Large intestine (tissue), 3 donors: ENCODE measurements around the gene CATSPER1. TPM values are rescaled to one million over a fixed set of nuclear protein-coding genes. Genes with fewer than 3 reads are reported as not detected.

ENCODE experiments used
- DNase-seq, 2 donors: peaks; one replicate each; pipeline versions ENCODE4 v3.0.0 to v3.0.0-alpha.2; 2013
- H3K27ac ChIP-seq: one replicate; pipeline ENCODE4 v1.5.1; 2013; ENCODE audit warnings: low read length
- H3K27me3 ChIP-seq: 2 replicates; pipeline ENCODE4 v1.6.1; 2013; ENCODE audit warnings: low read length; ENCODE audit not compliant: control insufficient read depth, insufficient read depth
- H3K36me3 ChIP-seq: 2 replicates; pipeline ENCODE4 v1.6.1; 2013; ENCODE audit warnings: low read length; ENCODE audit not compliant: control insufficient read depth, insufficient read depth
- H3K4me1 ChIP-seq: one replicate; pipeline ENCODE4 v1.6.1; 2013; ENCODE audit warnings: low read length; ENCODE audit not compliant: control insufficient read depth, insufficient read depth
- H3K4me3 ChIP-seq: one replicate; pipeline ENCODE4 v1.5.1; 2013; ENCODE audit warnings: low read length
- H3K9me3 ChIP-seq: one replicate; pipeline ENCODE4 v1.6.1; 2013; ENCODE audit warnings: mild to moderate bottlenecking, low read depth, low read length, moderate library complexity; ENCODE audit not compliant: control insufficient read depth
- WGBS: methylation state at CpG from one replicate; pipeline ENCODE4 v1.1.5; 2013; ENCODE audit warnings: low lambda C conversion rate; ENCODE audit not compliant: insufficient coverage; 5-methylcytosine and 5-hydroxymethylcytosine counted together
- polyA plus RNA-seq: library from polyadenylated mRNA; unstranded; fragments of 120-200 nt; gene quantifications from one replicate; pipeline ENCODE4 v1.2.1, GENCODE V29; 2013

The CATSPER1 gene
- polyA plus RNA-seq, 1 donor: not detected

DNA sequence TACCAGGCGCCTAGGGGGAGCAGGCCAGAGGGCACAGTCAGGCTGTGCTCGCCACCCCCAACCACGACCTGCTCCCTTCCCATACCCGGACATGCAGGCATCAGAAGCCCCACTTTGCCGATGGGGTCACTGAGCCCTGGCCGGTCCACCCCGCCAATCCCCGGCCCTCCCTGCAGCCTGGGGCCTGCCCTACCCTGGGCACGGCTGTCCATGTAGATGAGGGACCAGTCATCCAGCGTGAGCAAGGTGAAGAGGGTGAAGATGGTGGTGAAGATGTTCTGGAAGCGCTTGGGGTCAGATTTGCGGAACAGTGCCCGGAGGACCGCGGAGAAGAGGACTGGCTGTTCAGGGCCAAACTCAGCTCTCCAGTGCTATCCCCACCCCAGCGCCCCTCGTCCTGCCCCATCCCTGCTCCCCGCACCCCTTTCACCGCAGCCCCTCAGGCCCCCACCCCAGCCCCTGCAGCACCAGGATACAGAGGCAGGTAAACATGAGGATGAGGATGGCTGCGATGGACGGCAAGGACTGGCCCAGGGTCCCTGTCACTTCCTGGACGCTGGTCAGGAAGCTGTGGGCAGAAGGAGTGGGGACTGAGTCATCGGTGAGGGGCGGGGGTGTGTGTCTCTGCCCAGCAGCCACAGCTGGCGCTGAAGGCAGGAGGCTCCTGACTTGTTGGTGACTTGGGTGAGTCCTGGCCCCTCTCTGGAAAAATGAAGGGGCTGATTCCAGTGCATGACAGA lies 5.5 kb downstream of the CATSPER1 start:
- Histone ChIP-seq H3K9me3 (no peaks in the 10 kb centered on the region), H3K4me3 (no peak overlapping the region), H3K36me3 (no peaks in the 10 kb centered on the region), H3K27me3 (peaks cover 11% of the 10 kb centered on the region), H3K27ac (no peak overlapping the region), H3K4me1 (peaks cover 5% of the 10 kb centered on the region)
- DNase-seq: no peak
- WGBS: no CpG with 5 or more reads among the region's 25 CpGs

DNA sequence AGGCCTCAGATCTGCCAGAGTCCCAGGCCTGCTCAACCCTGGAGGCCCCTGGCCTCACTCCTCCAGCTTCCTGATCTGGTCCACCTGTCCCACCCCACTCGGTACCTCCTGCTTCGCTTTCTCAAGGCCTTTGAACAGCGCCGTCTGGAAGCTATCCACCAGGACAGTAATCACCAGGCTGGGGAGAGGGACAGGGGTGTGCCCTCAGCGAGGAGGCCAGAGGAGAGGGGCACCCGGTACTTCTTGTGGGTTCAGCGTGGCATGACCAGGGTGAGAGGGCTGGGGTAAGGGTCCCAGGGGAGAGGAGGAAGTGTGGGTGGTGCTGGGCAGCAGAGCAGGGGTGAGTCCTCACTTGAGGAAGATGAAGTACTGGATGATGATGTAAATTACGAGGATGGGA lies 6.1 kb downstream of the CATSPER1 start:
- WGBS: no CpG with 5 or more reads among the region's 8 CpGs
- peaks cover 5% of the 10 kb centered on the region for H3K4me1 ChIP-seq
- peaks cover 11% of the 10 kb centered on the region for H3K27me3 ChIP-seq
- no peak overlapping the region for H3K4me3 ChIP-seq
- no peaks in the 10 kb centered on the region for H3K36me3 ChIP-seq
- no peak for DNase-seq
- no peak overlapping the region for H3K27ac ChIP-seq
- no peaks in the 10 kb centered on the region for H3K9me3 ChIP-seq

DNA sequence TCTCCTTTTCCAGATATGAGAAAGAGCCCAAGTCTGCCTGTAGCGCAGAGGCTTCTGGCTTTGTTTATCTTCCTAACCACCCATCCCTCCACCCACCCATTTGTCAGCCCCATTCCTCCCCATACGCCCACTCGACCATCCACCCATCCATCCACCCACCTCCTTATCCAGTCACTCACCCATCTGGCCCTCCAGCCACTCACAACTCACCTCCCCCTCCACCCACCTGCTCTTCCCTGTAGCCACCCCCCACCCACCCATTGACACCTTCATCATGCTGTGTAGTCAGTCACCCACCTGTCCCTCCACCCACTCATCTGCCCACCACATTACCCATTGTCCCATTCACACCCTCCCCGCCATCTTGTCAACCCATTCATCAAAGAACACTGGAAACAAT lies 9.0 kb downstream of the CATSPER1 start:
- no peak for DNase-seq
- H3K27ac ChIP-seq: no peak overlapping the region
- H3K4me1 ChIP-seq: peaks cover 2% of the 10 kb centered on the region
- WGBS: no CpG with 5 or more reads among the region's 4 CpGs
- H3K4me3 ChIP-seq: no peak overlapping the region
- peaks cover 18% of the 10 kb centered on the region for H3K27me3 ChIP-seq
- H3K36me3 ChIP-seq: no peaks in the 10 kb centered on the region
- H3K9me3 ChIP-seq: no peaks in the 10 kb centered on the region

DNA sequence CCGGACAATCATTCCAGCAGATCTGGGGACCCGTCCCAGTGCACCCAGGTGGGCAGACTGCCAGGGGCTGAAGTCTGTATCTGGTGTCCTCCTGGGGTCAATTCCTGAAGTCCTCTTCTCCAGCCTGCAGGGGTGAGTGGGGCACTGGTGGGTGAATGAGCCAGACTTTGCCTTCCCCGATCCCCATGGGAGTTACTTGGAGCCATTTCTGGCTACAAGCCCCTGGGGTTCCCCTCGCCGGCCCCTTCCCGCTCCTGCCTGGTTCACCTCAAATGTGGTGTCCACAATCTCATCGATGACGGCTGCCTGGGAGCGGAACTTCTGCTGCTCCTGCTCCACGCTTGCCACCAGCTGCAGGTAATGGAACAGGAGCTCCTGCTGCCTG lies 9.5 kb downstream of the CATSPER1 start:
- Histone ChIP-seq H3K4me1 (no peaks in the 10 kb centered on the region), H3K36me3 (no peaks in the 10 kb centered on the region), H3K4me3 (no peak overlapping the region), H3K27ac (no peak overlapping the region), H3K9me3 (no peaks in the 10 kb centered on the region), H3K27me3 (peaks cover 24% of the 10 kb centered on the region)
- DNase-seq: no peak
- no CpG with 5 or more reads among the region's 10 CpGs for WGBS

DNA sequence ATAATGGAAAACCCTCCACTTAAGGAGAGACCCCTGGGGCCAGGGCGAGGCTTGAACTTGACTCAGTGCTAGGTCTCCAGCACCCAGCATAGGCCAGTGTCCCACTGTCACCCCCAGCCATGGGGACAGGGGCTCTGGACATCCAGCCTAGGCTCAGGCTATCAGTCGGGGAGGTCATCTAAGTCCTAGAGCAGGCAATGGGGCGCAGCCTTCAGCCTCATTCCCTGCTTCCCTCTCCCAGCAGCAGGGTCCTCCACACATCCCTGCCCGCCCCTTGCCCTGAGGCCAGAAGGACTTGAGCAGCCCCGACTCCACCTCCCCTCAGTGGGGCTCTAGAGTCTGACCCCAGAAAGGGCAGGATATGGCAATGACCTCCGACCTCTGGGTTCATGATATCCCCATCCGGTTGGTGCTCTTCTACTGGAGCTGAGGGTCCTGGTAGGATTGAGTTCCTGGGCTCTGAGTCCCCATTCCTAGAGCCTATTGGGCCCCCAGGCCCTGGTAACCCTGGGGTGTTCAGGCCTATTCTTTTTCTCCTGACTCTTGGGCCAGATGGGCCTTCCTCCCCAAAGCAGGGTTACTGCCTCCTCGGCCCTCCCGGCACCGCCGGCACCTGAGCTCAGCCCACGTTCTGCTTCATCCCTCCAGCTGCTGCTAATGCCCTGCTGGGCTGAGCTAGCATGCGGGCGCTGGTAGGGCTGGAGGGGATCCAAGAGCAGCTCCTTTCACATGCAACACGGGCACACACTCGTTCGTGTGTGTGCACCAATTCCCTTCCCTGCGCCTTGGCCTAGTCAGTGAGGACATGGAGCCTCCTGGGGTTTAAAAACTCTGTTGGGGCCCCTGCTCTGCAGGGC lies 10.1 kb downstream of the CATSPER1 start:
- H3K27me3 ChIP-seq: peaks cover 28% of the 10 kb centered on the region
- no peak for DNase-seq
- no peaks in the 10 kb centered on the region for H3K9me3 ChIP-seq
- H3K36me3 ChIP-seq: no peaks in the 10 kb centered on the region
- no peak overlapping the region for H3K4me3 ChIP-seq
- H3K27ac ChIP-seq: no peak overlapping the region
- no CpG with 5 or more reads among the region's 18 CpGs for WGBS
- no peaks in the 10 kb centered on the region for H3K4me1 ChIP-seq

DNA sequence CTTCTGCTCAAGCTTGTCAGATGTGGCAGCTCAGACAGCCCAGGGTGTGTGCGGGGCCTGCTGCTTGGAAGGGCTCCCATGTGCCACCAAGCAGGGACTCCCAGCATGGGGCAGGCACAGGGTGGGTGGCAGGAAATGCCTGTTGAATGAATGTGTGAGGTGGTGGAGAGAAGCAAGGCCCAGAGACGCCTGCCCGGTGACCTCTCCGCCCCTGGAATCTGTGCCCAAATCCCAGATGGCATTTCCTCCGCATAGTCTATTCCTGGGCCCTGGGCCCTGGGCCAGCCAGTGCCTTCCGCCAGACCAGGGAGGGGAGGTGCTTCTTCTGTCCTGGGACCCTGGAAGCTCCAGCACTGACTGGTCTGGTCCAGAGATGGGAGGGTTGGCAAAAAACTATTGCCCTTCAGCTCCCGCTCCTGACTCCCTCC lies 10.8 kb downstream of the CATSPER1 start:
- Histone ChIP-seq H3K27me3 (peaks cover 35% of the 10 kb centered on the region), H3K4me3 (no peak overlapping the region), H3K27ac (no peak overlapping the region), H3K4me1 (no peaks in the 10 kb centered on the region), H3K9me3 (no peaks in the 10 kb centered on the region), H3K36me3 (no peaks in the 10 kb centered on the region)
- no CpG with 5 or more reads among the region's 7 CpGs for WGBS
- no peak for DNase-seq

DNA sequence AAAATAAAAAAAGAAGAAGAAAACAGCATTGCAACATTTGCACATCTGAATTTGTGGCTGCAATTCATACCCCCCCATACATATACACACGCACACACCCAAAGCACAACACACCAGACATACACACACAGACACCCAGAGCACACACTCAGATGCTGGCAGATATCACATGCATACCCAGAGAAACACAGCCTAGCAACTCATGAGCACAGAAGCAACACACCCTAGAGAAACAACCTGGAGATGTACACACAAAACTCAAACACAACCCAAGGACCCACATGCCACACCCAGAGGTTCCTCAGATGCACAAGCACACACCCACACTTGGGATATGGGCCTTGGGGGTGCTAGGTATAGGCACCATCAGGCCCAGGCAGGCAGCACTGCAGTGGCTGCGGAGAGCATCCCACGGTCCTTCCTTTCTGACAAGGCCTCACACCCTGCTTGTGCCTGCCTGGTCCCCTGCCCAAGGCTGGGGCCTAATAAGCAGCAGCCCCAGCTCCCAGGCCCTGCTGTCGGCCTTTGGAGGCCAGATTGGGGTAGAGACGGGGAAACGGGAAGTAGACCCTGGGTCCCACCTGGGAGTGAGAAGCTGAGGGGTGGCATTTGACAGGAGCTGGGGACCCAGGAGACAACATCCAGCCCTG lies 11.3 kb downstream of the CATSPER1 start:
- WGBS: no CpG with 5 or more reads among the region's 6 CpGs
- H3K27ac ChIP-seq: no peak overlapping the region

DNA sequence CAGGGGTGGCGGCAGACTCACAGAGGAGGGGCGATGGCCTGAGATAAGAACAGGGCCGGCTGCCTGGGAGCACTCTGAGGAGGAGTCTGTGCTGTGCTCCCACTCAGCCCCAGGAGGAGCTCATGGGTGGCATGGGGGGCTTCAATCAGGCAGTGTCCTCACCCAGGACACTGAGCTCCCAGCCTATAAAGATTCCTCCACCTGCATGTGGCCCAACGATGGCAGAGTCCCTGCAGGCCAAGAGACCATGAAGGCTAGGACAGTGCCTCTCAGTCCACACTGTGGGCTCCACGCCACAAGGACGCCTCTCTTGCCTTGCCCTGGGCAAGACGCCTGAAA lies 12.5 kb downstream of the CATSPER1 start:
- Histone ChIP-seq H3K27me3 (peaks cover 47% of the 10 kb centered on the region), H3K27ac (no peak overlapping the region), H3K4me1 (no peaks in the 10 kb centered on the region), H3K9me3 (no peaks in the 10 kb centered on the region), H3K4me3 (no peak overlapping the region), H3K36me3 (no peaks in the 10 kb centered on the region)
- 60% methylated on average over 1 of the region's 7 CpGs for WGBS
- DNase-seq: no peak

More for the DNA sequence above, 11.3 kb downstream of the CATSPER1 start:
- no peak for DNase-seq
- Histone ChIP-seq H3K36me3 (no peaks in the 10 kb centered on the region), H3K4me1 (no peaks in the 10 kb centered on the region), H3K4me3 (no peak overlapping the region), H3K27me3 (peaks cover 40% of the 10 kb centered on the region), H3K9me3 (no peaks in the 10 kb centered on the region)

DNA sequence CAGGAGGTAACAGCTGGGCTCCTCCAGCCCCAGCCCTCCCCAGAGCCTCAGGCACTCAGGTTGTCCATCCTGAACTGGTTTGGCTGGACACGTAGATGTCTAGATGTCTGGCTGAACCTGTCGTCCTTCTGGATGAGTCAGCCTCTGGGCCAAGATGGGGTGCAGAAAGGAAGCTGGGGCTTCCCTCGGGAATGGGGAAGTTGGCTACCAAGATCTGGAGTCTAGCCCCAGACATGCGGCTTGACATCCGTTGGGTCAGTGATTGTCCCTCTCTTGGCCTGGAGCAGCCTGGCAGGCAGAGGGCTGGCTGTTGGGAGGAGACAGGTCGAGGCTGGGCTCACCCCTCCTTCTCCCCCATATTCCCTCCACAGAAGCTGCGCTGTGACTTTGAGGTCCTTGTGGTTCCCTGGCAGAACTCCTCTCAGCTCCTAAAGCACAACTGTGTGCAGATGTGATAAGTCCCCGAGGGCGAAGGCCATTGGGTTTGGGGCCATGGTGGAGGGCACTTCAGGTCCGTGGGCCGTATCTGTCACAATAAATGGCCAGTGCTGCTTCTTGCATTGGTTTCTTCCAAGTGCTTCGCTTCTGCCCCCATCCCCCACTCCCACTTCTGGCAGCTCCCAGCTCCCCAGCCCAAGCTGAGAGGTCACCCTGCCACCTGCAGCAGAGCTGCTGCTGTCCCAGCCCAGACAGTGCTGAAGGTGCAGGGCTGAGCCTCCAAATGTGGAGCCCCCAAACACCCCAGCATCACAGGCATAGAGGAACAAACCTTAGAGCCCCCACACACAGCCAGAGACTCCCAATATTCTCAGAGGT lies 13.1 kb downstream of the CATSPER1 start:
- DNase-seq: no peak
- Histone ChIP-seq H3K27ac (no peak overlapping the region), H3K4me1 (no peaks in the 10 kb centered on the region), H3K36me3 (no peaks in the 10 kb centered on the region), H3K27me3 (peaks cover 52% of the 10 kb centered on the region), H3K9me3 (no peaks in the 10 kb centered on the region), H3K4me3 (no peak overlapping the region)
- no CpG with 5 or more reads among the region's 12 CpGs for WGBS
